ENCODE data around the gene MDP1.
"Not testable (repeated sequence)": the region's sequence is repeated elsewhere in the genome, so short reads cannot be mapped to it uniquely, and the experiment has no call there.

The MDP1 gene

DNA sequence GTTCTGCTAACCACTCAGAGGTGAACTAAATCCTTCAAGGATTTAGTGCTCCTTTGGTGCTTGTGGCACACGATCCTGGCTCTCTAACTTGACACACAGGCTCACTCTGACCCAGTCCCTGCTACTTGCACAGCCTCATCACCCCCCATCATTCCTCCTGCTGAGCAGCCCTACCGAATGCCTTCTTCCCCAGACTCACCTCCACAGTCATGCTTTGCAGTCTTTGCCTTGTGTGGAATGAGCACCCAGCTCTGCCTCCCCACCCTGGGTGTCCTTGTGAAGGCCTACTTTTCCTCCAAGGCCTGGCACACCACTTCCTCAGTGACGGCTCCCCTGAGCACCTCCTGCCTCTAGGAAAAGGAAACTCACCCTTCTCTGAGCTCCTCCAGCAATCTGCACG lies 34.5 kb upstream of the MDP1 start:
- DNase-seq (ENCODE audit: low read depth), result no peak

DNA sequence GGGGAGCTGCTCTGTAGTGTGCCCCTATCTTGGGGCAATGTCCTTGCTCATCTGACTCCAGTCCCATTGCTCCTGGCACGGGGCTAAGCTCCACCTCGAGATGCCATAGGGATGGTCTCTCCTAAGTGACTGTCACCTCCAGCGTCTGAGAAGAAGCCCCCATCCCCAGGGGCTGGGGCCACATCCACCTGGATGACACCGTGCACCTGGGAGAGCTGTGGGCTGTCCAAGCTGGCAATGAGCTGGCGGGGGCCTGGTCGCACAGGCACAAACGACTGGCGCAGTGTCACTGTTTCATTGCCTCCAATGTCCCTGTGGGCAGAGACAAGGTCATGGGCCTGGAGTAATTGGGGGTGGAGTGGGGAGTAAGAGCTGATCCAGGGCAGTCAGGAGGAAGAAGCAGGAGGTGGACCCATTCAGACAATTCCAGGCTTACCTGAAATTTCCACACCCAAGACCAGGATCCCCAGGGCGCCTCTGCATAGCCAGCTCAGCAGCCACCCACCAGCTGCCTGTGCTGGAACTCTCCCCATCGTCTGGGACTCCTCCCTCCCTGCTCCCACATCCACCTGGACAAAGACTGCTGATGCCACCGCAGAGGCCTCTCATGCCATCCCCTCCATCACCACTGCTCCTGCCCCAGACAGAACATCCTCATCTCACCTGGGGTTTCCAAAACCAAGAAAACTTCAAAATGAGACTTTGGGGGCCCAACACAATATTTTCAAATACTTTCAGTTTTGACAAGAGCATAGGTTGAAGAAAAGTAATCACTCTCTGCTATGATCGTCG lies 33.6 kb upstream of the MDP1 start:
- DNase-seq (ENCODE audit: low read depth), result no peak

DNA sequence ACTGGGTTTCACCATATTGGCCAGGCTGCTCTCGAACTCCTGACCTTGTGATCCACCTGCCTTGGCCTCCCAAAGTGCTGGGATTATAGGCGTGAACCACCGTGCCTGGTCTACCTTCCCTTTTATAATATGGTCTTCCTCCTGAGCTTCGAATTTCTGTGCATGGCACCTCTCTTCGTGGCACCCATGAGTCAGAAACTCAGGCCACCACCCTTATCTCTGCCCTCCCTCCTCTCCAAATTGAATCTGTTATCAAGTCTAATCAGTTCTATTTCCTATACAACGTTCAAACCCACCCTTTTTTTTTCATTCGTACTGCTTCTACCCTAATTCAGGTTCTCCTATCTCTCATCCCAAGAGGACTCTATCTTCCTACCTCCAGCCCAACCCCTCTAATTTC lies 31.6 kb upstream of the MDP1 start:
- DNase-seq (ENCODE audit: low read depth), result no peak

DNA sequence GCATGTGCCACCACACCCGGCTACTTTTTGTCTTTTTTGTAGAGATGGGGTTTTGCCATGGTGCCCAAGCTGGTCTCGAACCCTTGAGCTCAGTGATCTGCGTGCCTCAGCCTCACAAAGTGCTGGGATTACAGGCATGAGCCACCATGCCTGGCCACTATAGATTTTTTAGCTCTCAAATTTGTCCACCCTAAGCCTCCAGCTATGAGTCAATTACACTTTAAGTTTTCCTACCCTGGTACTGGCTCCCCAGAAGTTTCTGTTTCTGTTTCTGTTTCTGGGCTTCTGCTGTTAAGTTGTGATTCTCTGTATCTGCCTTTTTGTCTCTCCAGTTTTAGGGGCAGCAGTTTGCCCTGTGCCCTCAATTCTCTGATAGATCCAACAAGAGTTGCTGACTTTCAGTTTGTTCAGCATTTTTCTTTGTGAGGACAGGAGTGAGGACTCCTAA lies 30.9 kb upstream of the MDP1 start:
- no peak for DNase-seq (ENCODE audit: low read depth)

DNA sequence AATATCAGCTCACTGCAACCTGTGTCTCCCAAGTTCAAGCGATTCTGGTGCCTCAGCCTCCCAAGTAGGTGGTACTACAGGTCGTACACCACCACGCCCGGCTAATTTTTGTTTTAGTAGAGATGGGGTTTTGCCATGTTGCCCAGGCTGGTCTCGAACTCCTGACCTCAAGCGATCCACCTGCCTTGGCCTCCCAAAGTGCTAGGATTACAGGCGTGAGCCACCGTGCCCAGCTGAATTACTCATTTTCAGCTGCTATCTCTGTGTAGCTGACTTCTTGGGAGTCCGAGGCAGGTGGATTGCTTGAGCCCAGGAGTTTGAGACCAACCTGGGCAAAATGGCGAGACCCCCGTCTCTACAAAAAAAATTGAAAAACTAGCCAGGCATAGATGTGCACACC lies 29.5 kb upstream of the MDP1 start:
- DNase-seq (ENCODE audit: low read depth), result not testable (repeated sequence)

DNA sequence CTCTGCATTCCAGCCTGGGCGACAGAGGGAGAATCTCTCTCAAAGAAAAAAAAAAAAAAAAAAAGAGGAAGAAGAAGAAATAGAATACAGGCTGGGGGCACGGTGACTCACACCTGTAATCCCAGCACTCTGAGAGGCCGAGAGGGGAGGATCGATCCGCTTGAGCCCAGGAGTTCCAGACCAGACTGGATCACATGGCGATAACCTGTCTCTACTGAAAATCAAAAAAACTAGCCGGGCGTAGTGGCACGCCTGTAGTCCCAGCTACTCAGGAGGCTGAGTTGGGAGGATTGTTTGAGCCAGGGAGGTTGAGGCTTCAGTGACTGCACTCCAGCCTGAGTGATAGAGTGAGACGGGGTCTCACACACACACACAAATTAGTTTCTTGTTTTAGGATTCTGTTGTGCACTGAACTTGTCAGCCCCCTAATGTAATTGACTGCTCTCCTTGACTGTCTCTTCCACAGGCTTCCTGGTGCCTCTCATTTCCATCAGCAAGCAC lies 27.5 kb upstream of the MDP1 start:
- no peak for DNase-seq (ENCODE audit: low read depth)

DNA sequence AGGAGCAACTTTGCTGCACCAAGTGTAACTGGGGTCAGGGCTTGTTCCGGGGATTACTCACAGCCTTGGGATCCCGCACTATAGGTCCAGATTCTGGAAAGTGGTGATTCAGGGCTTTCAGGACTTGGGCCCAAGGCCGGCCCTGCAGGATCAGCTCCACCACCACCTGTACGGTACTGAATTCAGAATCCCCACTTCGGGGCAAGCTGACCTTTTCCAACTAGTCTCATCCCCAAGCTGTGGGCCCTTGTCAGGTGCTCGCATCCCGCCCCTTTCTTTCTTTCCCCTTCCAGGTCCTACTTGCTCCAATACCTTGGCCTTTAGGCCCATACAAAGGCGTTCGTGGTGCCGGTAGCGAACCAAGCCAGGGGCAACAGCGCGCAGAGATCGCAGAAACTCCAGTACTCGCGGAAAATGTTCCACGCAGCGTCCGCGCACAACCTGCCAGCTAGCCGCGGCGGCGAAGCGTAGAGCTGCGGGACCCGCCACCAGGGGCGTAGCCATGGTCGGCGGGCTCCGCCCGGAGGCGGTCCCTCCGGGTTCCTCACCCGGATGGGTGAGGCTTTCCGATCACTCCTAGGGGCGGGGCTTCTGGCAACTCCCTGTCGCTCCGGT lies 26.1 kb upstream of the MDP1 start:
- peak; percentile 90 for DNase-seq (ENCODE audit: low read depth)

DNA sequence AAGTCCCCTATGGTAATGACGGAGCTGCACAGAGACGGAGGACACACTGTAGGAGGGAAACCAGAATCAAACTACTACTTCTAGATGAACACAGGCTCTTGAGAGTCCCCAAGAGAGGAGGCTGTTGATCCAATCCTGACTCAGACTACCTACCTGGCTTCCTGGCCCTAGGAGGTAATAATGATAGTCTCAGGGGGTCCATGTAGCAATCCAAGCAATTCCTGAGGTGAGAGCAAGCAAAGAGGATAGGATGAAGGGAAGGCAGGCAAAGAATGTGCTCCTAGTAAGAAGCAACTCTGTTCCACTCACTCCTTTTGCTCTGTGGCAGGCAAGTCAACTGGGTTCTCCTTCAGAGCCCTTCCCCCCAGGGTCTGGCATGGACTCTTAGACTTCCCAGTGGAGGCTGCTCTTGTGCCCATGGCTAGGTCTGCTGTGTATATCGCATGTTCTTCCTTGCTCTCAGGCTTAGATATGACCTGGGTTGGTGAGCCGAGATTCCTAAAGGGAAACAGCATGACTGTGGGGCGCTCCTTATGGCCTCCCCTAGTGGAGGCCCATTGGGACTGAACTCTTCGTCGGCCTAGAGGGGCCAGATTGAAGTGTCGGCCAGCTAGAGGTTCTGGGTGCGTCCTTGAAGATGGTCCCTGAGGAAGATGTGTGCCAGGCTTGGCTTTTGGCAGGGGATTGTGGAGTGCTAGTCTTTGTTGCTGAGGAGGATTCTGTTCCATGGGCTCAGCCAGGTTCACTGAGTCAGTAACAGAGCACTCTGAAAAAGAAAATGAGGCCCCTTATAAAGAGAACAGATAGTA lies 24.4 kb upstream of the MDP1 start:
- no peak for DNase-seq (ENCODE audit: low read depth)

DNA sequence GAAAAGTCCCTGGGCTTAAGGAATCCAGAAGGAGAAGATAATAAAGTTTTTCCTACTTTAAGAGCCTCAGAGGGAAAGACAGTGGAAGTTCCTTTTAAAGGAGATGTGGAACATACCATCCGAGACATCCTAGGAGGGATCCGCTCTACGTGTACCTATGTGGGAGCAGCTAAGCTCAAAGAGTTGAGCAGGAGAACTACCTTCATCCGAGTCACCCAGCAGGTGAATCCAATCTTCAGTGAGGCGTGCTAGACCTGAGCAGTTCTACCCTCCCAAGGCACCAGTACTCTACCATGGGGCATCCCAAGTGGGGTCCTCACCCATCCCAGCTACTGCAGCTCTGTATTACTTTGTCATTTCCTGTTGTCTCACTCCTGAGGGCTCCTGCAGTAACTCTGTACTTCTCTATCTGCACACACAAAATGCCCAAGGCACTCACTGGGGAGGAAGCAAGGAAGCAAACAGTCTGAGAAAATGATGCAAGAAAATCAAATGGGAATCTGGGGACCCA lies 22.7 kb upstream of the MDP1 start:
- DNase-seq (ENCODE audit: low read depth), result no peak

DNA sequence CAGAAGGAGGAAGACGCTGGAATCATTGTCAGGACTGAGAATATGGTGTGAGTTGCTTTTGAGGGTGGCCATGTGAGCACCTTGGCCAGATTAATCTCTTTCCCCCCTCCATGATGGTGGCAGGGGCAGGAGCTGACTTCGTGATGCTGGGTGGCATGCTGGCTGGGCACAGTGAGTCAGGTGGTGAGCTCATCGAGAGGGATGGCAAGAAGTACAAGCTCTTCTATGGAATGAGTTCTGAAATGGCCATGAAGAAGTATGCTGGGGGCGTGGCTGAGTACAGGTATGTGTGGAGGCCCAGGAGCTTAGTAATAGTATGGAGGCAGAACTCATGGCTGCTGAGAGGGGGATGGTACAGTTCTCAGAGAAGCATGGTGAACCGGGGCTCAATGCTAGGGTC lies 22.3 kb upstream of the MDP1 start:
- DNase-seq (ENCODE audit: low read depth), result no peak

DNA sequence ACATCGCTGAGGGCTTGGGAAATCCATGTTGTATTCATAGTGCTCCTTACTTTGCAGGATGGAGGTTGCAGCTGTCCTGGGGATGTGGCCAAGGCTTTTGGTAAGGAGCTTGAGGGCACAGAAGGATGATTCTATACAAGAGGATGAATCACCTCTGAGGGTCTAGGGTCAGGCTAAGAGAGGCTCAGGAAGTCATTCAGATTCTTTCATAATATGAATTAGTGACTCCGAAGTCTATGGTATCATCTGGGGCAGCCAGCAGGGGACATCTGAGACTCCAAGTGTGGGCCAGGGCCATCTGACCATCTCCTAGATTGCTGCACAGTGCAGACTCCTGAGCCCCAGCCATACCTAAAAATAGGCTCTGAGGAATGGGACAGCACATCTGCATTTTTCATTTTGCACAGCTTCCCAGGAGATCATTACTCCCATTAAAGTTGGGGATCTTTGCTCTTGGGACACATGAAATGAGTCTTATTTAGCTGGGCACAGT lies 21.6 kb upstream of the MDP1 start:
- DNase-seq (ENCODE audit: low read depth), result no peak

DNA sequence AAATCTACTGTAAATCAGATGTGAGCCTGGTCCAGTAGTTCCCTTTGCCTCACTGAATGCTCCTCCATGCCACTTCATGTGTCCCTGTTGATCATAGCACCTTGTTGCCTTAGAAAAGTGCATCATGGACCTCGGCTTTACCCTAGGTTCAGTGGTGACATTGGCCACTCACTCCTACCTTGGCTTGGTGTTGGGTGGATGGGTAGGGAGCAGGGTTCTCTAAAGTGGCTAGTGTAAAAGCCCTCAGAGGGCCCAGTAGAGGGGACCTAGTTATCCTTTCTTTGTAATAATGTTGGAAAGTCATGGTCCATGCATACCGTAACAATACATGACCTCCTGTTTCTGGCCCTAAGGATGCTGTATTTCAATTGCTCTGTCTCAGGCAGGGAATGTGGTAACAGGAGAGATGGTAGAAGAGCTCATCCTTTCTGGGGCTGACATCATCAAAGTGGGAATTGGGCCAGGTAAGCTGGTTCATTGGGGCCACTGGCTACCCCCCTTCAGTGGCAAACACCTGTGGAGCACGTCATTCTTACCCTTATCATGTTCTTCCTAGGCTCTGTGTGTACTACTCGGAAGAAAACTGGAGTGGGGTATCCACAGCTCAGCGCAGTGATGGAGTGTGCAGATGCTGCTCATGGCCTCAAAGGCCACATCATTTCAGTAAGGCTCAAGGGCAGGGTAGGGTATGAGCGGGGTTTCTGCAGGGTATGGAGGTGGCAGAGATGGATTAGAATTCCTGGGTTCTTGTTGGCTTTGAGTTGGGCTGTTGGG lies 21.0 kb upstream of the MDP1 start:
- DNase-seq (ENCODE audit: low read depth), result no peak

DNA sequence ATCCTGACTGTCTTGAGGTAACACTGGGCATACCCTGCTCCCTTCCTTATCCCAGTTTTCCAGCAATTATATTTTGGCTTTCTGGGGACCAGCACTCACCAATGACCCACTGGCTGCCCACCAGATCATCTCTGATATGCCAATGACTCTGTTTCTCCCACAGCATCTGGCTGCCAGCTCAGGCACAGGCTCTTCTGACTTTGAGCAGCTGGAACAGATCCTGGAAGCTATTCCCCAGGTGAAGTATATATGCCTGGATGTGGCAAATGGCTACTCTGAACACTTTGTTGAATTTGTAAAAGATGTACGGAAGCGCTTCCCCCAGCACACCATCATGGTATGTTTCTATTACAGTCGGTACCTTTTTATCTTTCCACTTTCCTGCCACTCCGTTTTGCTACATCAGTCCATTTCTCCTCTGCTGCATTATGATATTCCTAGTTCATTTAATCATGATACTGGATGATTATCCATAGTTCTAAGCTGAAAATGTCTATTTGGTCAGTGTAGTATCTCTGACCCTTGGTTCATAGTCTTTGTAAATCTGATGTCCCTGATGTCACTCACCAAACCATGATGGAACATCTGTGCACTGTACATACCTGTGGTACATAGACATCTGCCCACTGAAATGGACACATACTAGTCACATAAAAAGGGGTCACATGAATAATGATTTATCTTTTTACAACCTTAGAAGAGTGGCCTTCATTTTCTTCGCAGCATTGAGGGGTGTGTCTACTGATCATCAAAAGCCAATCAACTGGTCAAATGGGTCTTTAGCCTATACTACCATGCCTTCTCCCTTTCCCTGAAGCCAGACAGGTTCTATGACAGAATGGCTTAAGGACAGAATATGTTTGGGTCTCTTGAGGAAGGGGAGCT lies 20.2 kb upstream of the MDP1 start:
- DNase-seq (ENCODE audit: low read depth), result no peak

DNA sequence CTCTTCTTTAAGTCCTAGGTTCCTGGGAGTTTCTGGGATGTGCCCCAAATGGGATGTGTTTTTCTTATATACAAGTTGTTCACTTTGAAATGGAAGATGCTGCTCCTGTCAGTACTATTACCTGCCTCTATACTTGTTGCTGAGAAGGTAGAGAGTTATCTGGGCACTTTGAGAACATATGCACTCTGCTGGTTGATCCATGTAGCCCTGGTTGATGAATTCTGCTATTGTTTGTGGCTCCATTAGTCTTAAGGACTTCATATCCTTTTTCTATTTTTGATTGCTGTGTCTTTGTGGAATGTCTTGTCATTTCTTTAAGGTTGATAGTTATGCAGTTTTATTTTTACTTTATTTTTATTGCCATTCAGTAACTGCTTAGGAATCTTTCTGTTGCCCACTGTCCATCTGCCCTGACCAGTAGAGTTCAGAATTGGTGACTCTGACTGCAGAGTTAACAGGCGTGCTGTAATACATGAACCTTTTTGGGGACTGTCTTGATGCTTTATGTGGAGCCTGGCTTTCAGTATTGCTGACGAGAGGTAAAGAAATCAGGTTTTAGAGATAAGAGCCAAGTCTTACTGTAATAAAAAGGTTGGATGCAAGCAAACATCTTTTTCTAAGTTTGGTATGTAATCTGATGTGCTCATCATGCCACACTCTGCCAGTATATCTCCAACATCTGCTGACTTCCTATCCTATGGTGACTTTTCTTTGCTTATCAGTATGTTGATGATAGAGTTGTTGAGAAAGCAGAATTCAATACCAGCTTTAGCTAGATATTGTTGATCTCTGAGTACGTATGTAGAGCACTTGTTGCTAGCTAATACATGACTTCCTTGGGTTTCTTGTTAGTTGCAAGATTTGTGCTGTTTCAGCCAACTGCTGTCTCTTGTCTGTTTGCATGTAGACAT lies 18.5 kb upstream of the MDP1 start:
- DNase-seq (ENCODE audit: low read depth), result no peak

DNA sequence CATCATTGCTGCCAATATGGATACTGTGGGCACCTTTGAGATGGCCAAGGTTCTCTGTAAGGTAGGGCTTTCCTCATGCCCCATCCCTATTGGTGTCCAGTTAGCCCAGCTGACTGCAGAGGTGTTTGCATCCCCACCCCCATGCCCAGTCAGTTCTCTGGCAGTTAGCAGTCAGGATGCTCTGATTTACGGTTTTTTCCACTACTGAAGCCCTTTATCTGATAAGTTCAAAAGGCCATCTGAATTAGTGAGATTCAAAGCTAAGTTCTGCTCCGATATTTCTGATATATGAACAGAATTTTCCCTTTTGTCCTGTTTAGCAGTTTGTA lies 17.6 kb upstream of the MDP1 start:
- DNase-seq (ENCODE audit: low read depth), result no peak

DNA sequence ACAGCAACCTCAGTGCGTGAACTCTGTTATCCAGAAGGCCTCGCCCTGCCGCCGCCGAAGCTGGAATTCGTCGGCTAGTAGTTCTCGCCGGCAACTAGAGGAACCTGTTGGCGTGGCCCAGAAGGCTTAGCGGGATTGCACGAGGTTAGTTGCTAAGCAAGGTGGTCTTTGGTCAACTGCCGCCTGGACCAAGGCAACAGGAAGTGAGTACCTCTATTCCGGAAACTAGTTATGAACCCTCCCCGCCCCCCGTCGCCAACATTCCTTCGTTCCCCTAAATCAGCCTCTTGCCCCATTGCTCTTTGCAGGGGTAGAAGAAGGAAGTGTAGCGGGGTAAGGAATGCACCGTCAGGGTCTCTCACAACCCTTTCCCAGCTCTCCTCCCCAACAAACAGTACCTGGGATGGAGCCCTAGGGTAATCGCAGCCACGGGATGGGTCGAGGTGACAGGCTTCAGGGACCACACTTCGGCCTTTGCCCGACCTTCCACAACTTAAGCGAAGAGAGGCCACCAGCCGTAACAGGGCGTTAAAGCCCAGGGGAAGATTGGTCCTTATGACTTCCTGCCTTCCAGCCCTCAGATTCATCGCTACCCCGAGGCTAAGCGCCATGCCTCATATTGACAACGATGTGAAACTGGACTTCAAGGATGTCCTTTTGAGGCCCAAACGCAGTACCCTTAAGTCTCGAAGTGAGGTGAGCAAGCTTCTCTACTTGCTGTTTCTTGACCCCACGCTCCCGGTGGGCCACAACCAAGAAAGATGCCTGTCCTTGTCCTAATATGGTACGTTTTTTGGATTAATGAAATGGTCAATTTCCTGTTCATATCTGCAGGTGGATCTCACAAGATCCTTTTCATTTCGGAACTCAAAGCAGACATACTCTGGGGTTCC lies 17.0 kb upstream of the MDP1 start, which contains the start of gene GMPR2:
TSS of gene GMPR2 (plus strand) at position 285 of the 893 bp plus-strand sequence. CDS start at position 610, 325 bp downstream.
- DNase-seq (ENCODE audit: low read depth), result no peak

DNA sequence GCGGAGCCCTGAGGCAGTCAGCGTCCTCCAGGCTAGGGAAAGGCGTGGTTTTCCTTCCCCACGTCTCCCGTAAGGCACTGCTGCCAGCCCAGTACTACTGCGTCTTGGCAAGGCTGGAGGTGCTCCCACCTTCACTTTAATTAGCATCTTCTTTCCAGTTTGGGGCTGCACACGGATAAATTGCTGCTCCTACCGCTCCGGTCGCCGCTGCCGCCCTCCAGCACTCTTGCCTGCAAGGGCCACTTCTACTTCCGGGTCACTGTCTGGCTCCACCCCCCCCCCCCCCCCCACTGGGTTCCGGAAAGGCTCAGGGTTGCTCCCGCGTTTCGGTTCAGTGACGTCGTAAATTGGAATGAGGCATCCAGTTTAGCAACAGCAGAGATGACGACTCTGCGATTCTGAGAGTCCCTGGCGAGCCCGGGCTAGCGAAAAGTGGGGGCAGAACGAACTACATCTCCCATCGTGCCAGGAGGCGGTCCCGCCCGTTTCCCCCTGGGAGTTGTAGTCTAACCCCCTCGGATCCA lies 16.3 kb upstream of the MDP1 start, which contains the start of gene NEDD8:
TSS of gene NEDD8 (minus strand) at position 247 of the 524 bp plus-strand sequence. CDS start at position 147, 100 bp downstream.
- DNase-seq (ENCODE audit: low read depth), result peak; percentile 80
